ENCODE measurements around the gene SDHAF3.
"Not testable (repeated sequence)": the region's sequence is repeated elsewhere in the genome, so short reads cannot be mapped to it uniquely, and the experiment has no call there.

DNA sequence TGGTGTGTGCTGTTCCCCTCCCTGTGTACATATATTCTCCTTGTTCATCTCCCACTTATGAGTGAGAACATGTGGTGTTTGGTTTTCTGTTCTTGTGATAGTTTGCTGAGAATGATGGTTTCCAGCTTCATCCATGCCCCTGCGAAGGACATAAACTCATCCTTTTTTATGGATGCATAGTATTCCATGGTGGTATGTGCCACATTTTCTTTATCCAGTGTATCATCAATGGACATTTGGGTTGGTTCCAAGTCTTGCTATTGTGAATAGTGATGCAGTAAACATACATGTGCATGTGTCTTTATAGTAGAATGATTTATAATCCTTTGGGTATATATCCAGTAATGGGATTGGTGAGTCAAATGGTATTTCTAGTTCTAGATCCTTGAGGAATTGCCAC is 44.1 kb downstream of the SDHAF3 start:
- TF ChIP-seq, protein P1, sequence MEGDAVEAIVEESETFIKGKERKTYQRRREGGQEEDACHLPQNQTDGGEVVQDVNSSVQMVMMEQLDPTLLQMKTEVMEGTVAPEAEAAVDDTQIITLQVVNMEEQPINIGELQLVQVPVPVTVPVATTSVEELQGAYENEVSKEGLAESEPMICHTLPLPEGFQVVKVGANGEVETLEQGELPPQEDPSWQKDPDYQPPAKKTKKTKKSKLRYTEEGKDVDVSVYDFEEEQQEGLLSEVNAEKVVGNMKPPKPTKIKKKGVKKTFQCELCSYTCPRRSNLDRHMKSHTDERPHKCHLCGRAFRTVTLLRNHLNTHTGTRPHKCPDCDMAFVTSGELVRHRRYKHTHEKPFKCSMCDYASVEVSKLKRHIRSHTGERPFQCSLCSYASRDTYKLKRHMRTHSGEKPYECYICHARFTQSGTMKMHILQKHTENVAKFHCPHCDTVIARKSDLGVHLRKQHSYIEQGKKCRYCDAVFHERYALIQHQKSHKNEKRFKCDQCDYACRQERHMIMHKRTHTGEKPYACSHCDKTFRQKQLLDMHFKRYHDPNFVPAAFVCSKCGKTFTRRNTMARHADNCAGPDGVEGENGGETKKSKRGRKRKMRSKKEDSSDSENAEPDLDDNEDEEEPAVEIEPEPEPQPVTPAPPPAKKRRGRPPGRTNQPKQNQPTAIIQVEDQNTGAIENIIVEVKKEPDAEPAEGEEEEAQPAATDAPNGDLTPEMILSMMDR (IDR thresholded peaks at IDR 0.05; ENCODE audit: poor library complexity, severe bottlenecking): not testable (repeated sequence)
- not testable (repeated sequence) for TF ChIP-seq RAD21 (conservative IDR thresholded peaks at IDR 0.05); POLR2AphosphoS5 (IDR thresholded peaks at IDR 0.05); EP300 (conservative IDR thresholded peaks at IDR 0.05; ENCODE audit: poor library complexity, severe bottlenecking); MXI1 (conservative IDR thresholded peaks at IDR 0.05; ENCODE audit: poor library complexity, severe bottlenecking); EZH2 (IDR thresholded peaks at IDR 0.05; ENCODE audit: borderline replicate concordance, insufficient read depth, low read length, poor library complexity, severe bottlenecking)
- TF ChIP-seq, protein P2, sequence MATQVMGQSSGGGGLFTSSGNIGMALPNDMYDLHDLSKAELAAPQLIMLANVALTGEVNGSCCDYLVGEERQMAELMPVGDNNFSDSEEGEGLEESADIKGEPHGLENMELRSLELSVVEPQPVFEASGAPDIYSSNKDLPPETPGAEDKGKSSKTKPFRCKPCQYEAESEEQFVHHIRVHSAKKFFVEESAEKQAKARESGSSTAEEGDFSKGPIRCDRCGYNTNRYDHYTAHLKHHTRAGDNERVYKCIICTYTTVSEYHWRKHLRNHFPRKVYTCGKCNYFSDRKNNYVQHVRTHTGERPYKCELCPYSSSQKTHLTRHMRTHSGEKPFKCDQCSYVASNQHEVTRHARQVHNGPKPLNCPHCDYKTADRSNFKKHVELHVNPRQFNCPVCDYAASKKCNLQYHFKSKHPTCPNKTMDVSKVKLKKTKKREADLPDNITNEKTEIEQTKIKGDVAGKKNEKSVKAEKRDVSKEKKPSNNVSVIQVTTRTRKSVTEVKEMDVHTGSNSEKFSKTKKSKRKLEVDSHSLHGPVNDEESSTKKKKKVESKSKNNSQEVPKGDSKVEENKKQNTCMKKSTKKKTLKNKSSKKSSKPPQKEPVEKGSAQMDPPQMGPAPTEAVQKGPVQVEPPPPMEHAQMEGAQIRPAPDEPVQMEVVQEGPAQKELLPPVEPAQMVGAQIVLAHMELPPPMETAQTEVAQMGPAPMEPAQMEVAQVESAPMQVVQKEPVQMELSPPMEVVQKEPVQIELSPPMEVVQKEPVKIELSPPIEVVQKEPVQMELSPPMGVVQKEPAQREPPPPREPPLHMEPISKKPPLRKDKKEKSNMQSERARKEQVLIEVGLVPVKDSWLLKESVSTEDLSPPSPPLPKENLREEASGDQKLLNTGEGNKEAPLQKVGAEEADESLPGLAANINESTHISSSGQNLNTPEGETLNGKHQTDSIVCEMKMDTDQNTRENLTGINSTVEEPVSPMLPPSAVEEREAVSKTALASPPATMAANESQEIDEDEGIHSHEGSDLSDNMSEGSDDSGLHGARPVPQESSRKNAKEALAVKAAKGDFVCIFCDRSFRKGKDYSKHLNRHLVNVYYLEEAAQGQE (IDR thresholded peaks at IDR 0.05; ENCODE audit: borderline replicate concordance): not testable (repeated sequence)
